Anterior cingulate cortex (tissue), 58 donors: ENCODE results near the gene RAB14.
"Not testable (repeated sequence)": the region's sequence is repeated elsewhere in the genome, so short reads cannot be mapped to it uniquely, and the experiment has no call there.

Experiments used
- DNase-seq, 58 donors: peaks; one replicate each; lab custom pipeline; 2025; lab: John Stamatoyannopoulos, UW

Gene RAB14

DNA sequence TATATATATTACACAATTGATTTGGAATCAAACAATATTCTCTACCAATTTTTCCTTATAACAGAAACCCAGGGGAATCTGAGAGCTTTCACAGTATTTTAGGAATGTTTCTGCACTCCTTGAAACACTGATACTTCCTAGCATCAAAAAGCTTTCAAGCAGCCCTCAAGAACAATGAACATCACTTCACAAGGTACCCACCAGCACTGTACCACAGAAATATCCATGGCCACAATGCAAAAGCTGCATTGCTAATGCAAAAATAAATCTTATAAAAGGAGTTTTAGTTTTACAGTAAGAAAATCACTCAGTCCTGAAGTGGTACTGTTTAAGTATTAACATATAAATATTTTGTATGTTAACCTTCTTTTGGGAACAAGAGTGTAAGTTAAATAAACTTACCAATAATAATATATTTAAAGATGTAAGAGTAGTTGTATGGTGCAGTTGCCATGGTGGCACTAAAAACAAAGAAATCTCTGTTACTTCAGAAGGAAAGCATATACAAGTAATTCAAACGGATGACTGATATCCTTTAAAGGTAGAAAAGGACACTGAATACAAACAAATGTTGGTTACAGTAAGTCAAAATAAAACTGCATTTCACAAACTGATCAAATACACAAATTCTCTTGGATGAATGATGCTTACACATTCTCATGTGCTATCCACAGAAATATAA lies 8.6 kb downstream of the RAB14 start:
- DNase-seq: no peak

DNA sequence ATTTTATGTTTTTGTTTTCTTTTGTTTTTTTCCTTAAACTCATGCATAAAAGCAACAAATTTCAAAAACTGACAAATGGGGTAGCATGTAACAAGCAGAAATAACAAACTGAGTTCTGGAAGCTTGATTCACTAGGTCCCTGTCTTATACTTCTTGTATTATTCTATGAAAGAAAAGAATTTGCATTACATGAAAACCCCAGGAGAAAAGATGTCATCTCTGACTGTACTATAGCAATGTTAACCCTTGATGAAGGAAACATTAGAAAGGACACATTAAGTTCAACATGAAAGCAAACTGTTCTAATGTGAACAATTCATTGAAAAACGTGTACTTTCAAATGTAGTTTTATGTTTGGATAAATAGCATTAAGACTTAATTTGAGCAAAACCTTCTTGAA lies 9.2 kb downstream of the RAB14 start:
- no peak for DNase-seq

DNA sequence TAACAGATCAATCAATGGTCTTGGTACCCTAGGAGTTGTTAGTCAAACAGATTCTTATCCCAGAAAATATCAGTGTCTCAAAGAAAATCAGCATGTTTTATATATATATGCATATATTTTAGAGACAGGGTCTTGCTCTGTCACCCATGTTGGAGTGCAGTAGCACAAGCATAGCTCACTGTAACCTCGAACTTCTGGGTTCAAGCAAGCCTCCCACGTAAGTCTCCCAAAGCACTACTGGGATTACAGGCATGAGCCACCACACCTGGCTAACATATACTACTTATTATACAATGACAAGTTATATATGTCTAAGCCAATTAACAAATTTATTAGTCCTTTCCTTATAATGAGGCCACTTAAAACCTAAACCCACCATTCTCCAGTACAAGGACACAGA lies 10.4 kb downstream of the RAB14 start:
- no peak for DNase-seq

DNA sequence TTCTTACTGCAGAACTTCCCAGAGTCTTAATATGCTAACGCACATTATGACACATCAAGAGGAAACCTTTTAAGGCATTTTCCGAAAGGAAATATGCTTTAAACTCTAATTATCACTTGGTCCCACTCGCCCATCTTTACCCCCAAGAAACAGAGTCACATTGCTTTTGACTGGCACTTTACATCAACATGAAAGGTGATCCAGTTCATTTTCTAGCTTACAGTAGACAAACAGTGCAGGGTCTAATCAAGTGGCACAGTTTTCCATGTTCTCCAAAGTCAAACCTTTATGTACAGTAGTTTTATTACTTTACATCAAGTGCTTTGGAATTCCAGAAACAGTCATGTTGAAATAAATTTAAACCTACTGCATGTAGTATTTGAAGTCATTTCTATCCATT lies 12.0 kb downstream of the RAB14 start:
- no peak for DNase-seq

DNA sequence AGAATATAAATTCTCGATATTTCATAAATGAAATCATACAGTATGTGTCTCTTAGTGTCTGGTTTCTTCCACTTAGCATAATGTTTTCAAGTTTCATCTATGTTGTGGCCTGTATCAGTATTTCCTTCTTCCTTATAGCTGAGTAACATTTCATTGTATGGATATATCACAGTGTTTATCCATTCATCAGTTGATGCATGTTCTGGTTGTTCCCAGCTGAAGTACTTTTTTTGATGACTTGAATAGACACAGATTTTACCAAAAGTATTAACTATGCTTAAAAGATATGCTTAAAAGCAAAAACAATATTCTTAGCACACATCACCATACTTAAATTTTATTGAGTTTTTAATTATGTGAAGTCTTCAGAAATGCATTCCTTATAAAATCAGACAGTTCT lies 12.7 kb downstream of the RAB14 start:
- DNase-seq: no peak

DNA sequence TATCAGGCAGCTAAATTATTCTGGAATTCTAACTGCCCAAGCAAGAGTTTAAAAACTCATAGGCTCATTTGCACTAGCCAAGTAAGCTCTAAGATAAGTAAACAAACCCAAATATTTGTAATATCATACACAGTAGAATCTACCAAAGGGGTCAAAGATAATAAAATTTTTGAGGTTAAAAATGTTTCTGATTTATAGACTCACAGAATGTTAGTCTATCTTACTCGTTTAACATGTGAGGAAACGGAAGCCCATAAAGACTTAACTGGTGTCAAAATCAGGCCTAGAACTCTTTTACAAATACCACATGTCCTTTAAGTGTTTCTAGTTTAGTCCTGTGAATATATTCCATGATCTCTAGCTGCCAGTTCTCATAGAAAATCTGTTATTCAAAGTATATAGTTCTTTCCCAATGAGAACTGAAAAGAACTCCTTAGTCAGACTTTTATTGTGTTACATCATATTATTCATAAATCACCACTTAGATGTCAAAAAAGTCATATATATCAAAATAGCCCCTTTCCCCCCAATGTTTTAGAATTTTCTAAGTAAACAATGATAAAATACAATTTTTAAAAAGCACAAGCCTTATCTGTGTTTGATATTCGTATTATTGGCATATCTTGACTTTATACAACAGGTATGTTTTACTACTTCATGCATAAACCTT lies 13.9 kb downstream of the RAB14 start:
- no peak for DNase-seq

DNA sequence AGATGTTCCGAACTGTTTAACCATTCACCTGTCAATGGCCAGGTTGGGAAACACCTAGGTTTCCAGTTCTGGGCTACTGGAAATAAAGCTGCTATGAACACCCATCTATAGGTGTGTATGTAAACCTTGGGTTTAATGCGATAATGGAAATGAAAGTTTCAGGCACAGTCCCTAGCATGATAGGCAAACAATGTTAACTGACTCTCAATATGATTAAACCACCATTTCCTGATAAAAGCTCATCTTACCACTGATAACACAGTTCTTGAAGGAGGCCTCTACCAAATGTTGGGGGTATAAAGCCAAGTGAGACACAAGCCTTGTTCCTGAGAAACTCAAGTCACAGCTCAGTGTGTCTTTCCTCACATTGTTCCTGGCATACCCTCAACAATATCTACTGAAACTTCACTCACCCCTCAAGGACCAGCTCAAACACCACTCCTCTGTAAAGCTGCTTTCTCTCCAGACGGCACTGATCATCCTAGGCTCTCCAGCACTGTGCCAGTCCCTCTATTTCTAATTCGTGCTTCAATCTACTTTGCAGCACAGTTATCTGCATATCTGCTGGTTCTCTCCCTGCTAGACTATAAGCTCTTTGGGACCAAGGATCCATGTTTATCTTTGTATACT lies 15.8 kb downstream of the RAB14 start:
- DNase-seq: no peak

DNA sequence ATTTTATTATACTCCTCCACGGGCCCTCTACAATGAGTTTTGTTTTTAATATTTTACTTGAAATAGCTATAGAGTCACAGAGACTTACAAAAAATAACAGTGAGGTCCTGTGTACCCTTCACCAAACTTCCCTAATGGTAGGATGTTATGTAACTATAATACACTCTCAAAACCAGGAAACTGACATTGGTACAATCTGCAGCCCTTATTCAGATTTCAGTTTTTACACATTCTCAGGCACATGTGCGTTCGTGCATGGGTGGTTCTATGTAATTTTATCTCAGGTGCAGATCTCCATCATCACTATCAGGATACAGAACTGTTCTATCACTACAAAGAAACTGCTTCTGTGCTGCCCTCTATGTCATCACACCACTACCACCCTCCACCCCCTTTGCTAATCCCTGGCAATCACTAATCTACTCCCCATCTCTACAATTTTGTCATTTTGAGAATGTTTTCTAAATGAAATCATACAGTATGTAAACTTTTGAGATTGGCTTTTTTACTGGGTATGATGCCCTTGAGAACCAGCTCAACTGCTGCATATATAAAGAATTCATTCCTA lies 16.4 kb downstream of the RAB14 start:
- DNase-seq: no peak

DNA sequence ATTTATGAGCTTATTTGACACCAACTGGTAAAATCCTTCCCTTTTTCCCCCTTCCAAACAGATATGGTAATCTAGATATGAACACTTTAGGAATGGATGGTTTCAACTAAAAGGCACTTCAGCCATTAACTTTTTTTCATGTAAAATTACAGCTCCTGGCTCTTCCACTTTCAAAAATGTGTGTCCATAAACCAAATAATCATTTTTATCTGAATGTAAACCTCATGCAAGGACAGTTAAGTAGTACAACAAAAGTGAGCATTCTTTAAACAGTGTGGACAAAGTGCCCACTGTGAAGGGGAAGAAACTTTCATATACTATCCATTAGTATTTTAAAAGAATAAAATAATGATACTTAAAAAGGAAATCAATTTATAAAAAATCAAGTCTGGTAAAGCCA lies 17.2 kb downstream of the RAB14 start:
- no peak for DNase-seq

DNA sequence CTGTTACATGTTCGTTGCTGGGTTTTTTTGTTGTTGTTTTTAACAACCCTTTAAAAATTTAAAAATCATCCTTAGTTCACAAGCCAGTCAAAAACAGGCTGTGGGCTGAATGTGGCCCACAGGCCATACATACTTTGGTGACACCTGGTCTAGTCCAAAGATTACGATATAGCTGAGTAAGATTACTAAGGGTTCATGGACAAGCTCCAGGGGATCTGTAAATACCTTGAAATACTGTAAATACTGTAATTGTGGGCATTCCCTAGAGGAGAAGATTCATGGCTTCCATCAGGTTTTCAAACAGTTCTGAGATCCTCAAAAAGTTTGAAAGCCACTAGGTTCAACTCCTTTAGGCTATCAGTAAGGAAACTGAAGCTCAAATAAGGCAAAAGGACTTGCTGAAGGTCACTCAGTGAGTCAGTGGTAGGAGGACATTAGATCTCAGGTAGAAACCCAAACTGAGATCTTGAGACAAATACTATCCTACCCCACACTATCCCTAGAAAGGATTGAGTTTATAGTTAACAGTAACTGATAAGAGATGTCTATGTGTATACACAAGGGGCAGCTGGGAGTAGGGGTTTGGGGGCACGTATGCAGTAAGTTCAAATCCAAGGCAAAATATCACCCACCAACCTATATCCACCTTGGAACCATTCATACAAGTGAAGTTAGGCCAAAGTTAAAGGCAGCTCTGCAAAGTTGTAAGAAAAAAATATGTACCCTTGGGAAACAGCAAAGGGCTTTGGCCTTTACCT lies 17.8 kb downstream of the RAB14 start:
- DNase-seq: no peak

DNA sequence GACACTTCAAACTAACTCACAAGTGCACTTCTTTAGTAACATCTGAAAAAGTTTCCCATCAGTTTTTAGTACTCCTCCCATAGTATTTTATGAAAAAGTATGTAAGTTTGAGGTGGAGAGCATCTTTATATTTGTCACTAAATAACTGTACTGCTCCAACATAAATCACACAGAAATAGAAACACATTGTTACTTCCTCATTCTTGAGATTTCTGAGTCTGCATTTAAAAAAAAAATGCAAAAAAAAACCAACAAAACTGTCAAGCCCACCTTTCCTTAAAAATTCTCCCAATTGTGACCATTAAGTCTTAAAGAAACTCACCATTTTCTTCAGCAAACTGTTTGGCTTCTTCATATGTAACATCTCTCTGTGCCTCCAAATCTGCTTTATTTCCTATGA lies 18.7 kb downstream of the RAB14 start:
- DNase-seq: no peak

DNA sequence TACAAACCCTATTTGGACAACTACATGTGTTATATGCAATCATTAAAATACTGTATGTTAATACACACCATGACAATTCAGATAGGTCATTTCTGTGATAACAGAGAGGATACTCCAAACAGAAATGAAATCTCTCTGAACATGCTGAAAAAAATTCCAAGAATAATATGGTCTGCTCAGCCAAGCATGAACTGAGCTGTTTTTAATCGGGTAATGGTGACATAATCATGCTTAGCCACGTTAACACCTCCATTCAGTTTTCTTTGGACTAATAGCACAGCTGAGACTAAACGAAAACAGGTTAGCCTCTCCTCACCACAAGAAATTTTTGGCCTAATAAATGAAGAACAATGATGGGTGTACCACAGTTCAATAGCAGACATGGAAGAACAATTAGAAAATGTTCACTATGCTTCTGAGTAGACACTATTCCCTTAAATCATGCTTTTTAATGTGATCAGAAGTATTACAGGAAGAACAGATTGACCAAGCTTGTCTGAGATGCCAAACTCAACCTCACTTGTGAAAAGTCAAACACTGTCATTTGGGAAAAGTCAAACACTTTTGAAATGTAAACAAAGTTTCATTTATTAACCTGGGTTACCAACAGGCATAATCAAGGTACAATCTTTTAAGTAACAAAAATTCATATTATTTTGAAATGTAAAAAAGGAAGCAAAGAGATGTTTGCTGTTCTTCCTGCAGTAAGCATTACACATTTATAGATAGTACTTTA lies 19.4 kb downstream of the RAB14 start:
- no peak for DNase-seq

DNA sequence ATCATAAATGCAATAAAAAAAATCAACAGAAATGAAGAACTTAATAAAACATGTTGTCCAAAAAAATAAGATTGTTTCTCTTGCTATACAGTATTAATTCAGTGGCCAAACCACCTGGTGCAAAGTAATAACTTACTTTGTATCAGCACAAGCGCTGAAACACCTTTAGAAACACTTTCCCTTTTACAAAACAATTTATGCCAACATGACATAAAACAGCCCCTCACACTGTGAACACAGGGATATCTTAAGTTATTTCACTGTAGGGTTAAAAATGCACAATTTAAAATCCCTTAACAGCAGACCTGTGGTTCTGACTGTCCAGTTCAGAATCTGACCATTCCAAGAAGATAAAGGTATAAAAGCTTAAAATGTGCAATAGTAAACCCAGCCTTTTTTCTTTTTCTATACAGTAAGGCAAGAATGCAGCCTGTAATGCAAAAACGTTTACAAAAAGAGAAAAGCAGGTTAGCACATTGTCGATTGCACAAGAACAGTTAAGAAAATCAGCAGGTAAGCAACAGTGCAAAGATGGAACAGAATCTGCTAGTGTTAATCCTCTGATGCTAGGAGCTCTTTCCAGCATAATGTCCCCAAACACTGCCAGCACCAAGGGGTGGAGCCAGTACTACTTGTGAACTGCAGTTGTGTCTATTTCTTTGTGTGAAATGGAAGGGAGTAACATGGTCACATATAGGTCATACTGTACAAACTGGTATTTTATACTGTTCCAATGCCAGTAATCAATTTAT lies 21.6 kb downstream of the RAB14 start:
- DNase-seq: no peak

DNA sequence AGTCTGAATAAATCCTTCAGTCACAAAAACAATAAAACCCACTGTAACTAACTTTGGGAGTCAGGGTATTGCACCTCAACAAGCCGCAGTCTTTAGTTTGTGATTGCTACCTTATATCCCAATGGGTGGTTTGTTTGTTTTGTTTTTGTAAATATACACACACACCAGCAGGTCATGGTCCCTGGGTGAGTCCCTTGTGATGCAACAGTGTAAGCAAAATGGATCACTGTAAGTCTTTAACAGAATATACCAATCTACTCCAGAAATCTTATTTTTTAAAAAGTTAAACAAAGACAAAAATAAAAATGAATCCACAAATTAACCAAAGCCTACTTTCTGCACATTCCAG lies 22.3 kb downstream of the RAB14 start:
- DNase-seq: not testable (repeated sequence)

DNA sequence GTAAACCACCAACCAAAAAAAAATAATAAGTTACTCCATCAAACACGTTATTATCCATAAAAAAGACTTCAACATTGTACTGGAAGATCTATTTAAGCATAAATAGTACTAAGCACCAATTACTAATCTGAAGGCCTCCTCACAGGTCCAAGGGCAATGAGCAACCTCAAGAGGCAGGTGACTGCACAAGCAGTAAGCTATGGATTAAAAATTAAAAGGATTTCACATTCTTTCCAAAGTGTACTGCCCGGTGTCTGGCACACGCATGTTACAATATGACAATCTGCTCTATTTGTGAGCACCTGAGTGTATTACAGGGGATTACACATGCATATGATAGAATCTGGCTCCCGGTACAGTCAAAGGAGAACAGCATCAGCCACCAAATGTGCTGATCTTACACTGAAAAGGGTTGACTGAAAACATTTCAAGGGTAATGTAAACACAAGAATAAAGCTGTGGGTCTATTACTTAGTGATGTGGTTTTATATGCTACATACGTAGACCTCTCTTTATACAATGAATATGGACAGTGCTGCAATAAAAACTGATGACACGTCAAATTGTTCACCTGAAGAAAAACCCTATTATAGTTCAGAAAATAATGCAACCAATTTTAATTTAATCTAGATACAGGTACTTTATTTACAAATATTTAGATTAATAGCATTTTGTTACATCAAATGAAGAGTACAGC lies 22.8 kb downstream of the RAB14 start:
- DNase-seq: no peak

DNA sequence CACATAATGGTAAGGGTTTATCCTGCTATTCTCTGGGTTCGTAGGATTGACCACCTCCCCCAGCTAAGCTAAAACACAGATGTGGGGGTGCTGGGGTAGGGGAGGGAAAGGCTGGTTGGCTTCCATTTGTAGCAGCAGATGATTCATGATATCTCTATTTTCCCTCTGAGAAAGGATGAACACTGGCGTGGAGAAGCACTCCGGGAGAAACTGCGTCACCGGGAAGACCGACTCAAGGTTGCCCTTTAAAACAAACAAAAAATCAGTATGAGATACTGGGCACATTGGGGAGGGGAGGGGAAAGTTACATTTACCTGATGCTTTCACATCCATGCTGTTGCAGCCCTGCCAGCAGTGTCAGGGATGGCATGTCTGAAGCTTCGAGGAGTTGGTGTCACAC lies 28.2 kb downstream of the RAB14 start:
- no peak for DNase-seq

DNA sequence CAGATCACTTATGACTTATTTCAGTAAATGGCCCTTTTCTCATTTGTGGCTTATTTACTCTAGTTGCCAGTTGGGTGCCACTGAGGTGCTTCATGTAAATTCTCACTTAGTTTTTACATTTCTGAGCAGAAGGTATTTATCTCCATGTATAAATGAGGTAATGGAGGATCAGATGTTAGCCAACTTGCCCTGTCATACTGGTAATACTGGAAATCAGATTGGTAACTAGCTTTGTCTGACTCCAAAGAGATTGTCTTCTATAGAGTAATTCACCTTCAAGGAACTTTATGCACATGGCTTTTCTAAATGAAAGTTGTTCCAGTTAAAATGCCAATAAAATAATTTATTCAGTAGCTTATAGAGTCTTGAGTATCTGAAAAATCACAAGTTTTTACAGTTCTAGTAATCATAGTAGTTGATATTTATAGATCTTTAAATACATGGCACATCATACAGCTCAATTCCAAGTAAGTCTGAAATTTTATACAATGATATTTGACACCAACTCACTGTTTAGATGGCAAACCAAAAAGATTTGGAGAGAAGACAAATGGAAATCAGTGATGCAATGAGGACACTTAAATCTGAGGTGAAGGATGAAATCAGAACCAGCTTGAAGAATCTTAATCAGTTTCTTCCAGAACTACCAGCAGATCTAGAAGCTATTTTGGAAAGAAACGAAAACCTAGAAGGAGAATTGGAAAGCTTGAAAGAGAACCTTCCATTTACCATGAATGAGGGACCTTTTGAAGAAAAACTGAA lies 28.8 kb downstream of the RAB14 start:
- no peak for DNase-seq

DNA sequence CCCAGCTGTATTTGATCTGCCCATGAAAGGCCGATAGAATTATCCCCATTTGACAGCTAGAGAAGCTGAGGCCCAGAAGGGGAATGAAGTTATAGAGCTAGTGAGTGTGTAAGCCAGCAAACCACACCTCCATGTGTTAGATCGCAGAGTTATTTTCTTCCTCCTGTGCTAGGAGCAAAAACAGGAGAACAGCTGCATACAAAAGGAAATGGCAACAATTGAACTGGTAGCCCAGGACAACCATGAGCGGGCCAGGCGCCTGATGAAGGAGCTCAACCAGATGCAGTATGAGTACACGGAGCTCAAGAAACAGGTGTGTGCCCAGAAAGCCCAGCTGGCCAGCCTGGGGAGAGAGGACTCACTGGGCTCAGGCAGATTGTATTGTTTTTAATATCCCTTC lies 30.4 kb downstream of the RAB14 start:
- no peak for DNase-seq
